Endothelial cell (in vitro differentiated cells): ENCODE data around the gene SMPD2. TPM values are rescaled to one million over a fixed set of nuclear protein-coding genes. Genes with fewer than 3 reads are reported as not detected.

Source experiments
- DNase-seq: peaks from one replicate; pipeline ENCODE4 v3.0.0; 2021; ENCODE audit warnings: low spot score
- H3K27ac Mint-ChIP-seq: one replicate; pipeline ENCODE4 v1.8.0; 2021; ENCODE audit warnings: mixed read lengths, inconsistent platforms; ENCODE audit not compliant: unreplicated experiment
- H3K27me3 Mint-ChIP-seq: one replicate; pipeline ENCODE4 v1.8.0; 2021; ENCODE audit warnings: mild to moderate bottlenecking, moderate library complexity, mixed read lengths, inconsistent platforms; ENCODE audit not compliant: unreplicated experiment
- H3K36me3 Mint-ChIP-seq: one replicate; pipeline ENCODE4 v1.8.0; 2021; ENCODE audit warnings: mild to moderate bottlenecking, low read depth, mixed read lengths, inconsistent platforms; ENCODE audit not compliant: unreplicated experiment
- H3K4me1 Mint-ChIP-seq: one replicate; pipeline ENCODE4 v1.8.0; 2021; ENCODE audit warnings: mild to moderate bottlenecking, mixed read lengths, inconsistent platforms; ENCODE audit not compliant: unreplicated experiment
- H3K4me3 Mint-ChIP-seq: one replicate; pipeline ENCODE4 v1.8.0; 2021; ENCODE audit warnings: mild to moderate bottlenecking, mixed read lengths, inconsistent platforms; ENCODE audit not compliant: unreplicated experiment
- H3K9me3 Mint-ChIP-seq: one replicate; pipeline ENCODE4 v1.8.0; 2021; ENCODE audit warnings: mixed read lengths, inconsistent platforms; ENCODE audit not compliant: unreplicated experiment
- CTCF ChIP-seq: fragments of 200-600 bp; sonication (generic); IDR thresholded peaks from one replicate; pipeline ENCODE4 v1.5.0; 2021; ENCODE audit warnings: antibody characterized with exemption; ENCODE audit not compliant: unreplicated experiment
- total RNA-seq: library from RNA; stranded (reverse); fragmentation: NEBNext Ultra II Directional; extraction: Animal tissue kit (Norgen Biotek cat#: 25700); gene quantifications from one replicate; pipeline ENCODE4 v1.2.1, GENCODE V29; 2021; ENCODE audit not compliant: unreplicated experiment

SMPD2 gene
- total RNA-seq, 1 donor from 2014 or later, result 8.8 TPM

- Mint-ChIP-seq H3K27me3 (peaks cover 1% of the 10 kb centered on the region), H3K9me3 (no peaks in the 10 kb centered on the region), H3K4me1 (no peaks in the 10 kb centered on the region), H3K27ac (no peak overlapping the region), H3K36me3 (peaks cover 30% of the 10 kb centered on the region), H3K4me3 (no peak overlapping the region)
- DNase-seq, result no peak
- TF ChIP-seq CTCF, result no peak
Observed at GRCh38 chr6:109467696-109468095, 27.2 kb downstream of the SMPD2 start.

- TF ChIP-seq CTCF, result no peak
- peaks cover 38% of the 10 kb centered on the region for H3K36me3 Mint-ChIP-seq
- DNase-seq, result no peak
- H3K4me1 Mint-ChIP-seq, result no peaks in the 10 kb centered on the region
- H3K4me3 Mint-ChIP-seq, result peak overlapping the region; percentile 27
- no peaks in the 10 kb centered on the region for H3K9me3 Mint-ChIP-seq
- no peak overlapping the region for H3K27ac Mint-ChIP-seq
- peaks cover 4% of the 10 kb centered on the region for H3K27me3 Mint-ChIP-seq
Observed at GRCh38 chr6:109469591-109470189, 29.2 kb downstream of the SMPD2 start.

GRCh38 chr6:109471105-109471810, 30.7 kb downstream of the SMPD2 start:
- H3K4me1 Mint-ChIP-seq, result no peaks in the 10 kb centered on the region
- DNase-seq, result no peak
- H3K27ac Mint-ChIP-seq, result no peak overlapping the region
- H3K36me3 Mint-ChIP-seq, result peaks cover 42% of the 10 kb centered on the region
- H3K4me3 Mint-ChIP-seq, result no peak overlapping the region
- H3K27me3 Mint-ChIP-seq, result peaks cover 4% of the 10 kb centered on the region
- TF ChIP-seq CTCF, result no peak
- no peaks in the 10 kb centered on the region for H3K9me3 Mint-ChIP-seq

DNA sequence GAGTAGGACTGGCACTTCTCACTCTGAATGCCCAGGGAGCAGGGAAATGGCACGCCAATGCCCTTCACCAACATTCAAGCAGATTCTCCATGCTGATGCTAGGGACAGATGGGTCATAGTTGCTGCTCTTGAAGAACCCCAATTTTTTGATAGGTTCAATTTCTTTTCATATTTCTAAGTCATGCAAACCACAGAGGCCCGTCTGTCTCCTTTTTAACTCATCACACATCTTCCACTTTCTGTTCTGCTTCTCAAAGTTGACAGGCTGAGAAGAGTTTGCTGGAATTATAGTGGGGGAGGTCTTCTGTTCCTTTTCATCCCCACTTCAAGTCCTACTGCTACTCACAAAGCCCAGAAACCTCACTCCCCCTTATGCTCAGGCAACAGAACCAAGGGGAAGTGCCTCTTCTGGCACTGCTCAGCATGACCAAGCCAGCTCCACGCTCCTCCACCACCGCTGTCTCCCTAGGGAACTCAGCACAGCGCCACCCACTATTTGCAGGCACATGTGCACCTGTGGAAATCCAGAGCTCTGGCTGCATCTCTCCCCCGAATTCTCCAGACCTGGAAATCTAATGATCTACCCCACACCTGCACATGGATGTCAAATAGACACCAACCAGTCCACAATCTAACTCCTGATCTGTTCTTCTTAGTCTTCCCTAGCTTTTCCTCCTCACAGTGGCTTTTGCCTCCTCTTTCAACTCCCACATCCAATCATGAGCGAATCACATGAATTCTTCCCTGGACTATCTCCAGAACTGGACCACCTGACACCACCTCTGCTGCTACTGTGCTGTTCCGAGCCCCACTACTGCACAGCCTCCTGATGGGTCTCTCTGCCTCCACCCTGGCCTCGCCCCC, 31.8 kb downstream of the SMPD2 start:
- TF ChIP-seq CTCF, result no peak
- Mint-ChIP-seq H3K27me3 (peaks cover 4% of the 10 kb centered on the region), H3K9me3 (no peaks in the 10 kb centered on the region), H3K27ac (no peak overlapping the region), H3K4me3 (peak overlapping the region; percentile 4), H3K4me1 (no peaks in the 10 kb centered on the region), H3K36me3 (peaks cover 42% of the 10 kb centered on the region)
- DNase-seq, result no peak
